Measurements from ENCODE around the gene SBK2.
A peak's percentile ranks its signal among the peaks of the same experiment; 100 is the strongest.

SBK2 gene

DNA sequence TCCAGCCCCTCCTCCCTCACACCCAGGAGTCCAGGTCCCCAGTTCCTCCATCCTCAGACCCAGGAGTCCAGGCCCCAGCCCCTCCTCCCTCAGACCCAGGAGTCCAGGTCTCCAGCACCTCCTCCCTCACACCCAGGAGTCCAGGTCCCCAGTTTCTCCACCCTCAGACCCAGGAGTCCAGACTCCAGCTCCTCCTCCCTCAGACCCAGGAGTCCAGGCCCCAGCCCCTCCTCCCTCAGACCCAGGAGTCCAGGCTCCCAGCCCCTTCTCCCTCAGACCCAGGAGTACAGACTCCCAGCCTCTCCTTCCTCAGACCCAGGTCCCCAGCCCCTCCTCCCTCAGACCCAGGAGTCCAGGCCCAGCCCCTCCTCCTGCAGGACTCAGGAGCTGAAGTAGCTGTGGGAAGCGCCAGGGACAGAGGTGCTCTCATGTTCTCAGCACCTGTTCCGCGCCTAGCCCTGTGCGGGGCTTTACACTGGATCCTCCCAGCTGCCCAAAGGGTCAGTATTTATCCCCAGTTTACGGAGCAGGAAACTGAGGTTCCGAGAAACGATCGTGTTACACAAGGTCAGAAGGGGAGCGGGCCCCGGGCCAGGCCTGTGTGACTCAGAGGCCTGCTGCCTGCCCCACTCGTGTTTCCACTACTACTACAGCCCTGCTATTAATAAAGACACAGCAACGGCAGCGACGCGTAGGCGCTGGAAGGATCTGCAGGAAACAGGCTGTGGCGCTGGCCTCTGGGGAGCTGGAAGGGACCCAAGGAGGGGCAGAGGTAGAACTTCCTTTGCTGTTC is 10.1 kb upstream of the SBK2 start:
- CTCF ChIA-PET, result interaction anchor here (1.1 to 2.4 kb wide), 3 partner anchors 14 to 59 kb away, joined by 3 to 11 read pairs (median 5); partner anchors contain the start of gene ZNF865
- DNase-seq, result peak; percentile 81 to 95 (median 91)
- WGBS (ENCODE audit: insufficient coverage), result 6% methylated on average over 16 of the region's 17 CpGs
- Histone ChIP-seq H3K4me1 (ENCODE audit: control extremely low read depth in 1 of 4, control insufficient read depth in 4 of 4, insufficient read depth in 4 of 4, low read length in 3 of 4) (peaks cover 0 to 33% (median 20%) of the 10 kb centered on the region in 4 experiments), H3K27ac (ENCODE audit: insufficient read depth in 1 of 2, low read depth in 1 of 2, low read length in 2 of 2, poor library complexity in 1 of 2, severe bottlenecking in 2 of 2) (peak overlapping the region; percentile 50 to 81), H3K4me3 (ENCODE audit: control insufficient read depth in 1 of 7, extremely low read depth in 1 of 7, insufficient read depth in 4 of 7, low read depth in 2 of 7, low read length in 6 of 7) (peak overlapping the region in 3 of 7 experiments; percentile 11 to 45 (median 24)), H3K27me3 (replicated peaks in 2 of 5; ENCODE audit: control insufficient read depth in 4 of 5, insufficient read depth in 5 of 5, low read length in 4 of 5) (no peaks in the 10 kb centered on the region), H3K36me3 (ENCODE audit: control insufficient read depth in 4 of 4, insufficient read depth in 4 of 4, low read length in 3 of 4) (no peaks in the 10 kb centered on the region), H3K9me3 (ENCODE audit: control extremely low read depth in 1 of 5, control insufficient read depth in 4 of 5, insufficient read depth in 2 of 5, low read depth in 1 of 5, low read length in 4 of 5) (no peaks in the 10 kb centered on the region)
- POLR2A ChIA-PET, result interaction anchor here (0.7 to 1.5 kb wide), 2 partner anchors 53 to 1778 kb away, joined by 3 read pairs; partner anchors contain the start of gene FIZ1

GRCh38 chr19:55546011-55546410 is 9.1 kb upstream of the SBK2 start:
- no peak for DNase-seq
- CTCF ChIA-PET, result interaction anchor here (2.4 kb wide), 1 partner anchor 60 kb away, joined by 11 read pairs; the partner anchor contains the start of gene ZNF865
- Histone ChIP-seq H3K4me3 (ENCODE audit: control insufficient read depth in 1 of 7, extremely low read depth in 1 of 7, insufficient read depth in 4 of 7, low read depth in 2 of 7, low read length in 6 of 7) (no peak overlapping the region), H3K27ac (ENCODE audit: insufficient read depth in 1 of 2, low read depth in 1 of 2, low read length in 2 of 2, poor library complexity in 1 of 2, severe bottlenecking in 2 of 2) (peak overlapping the region; percentile 58 to 81), H3K27me3 (replicated peaks in 2 of 5; ENCODE audit: control insufficient read depth in 4 of 5, insufficient read depth in 5 of 5, low read length in 4 of 5) (no peaks in the 10 kb centered on the region), H3K9me3 (ENCODE audit: control extremely low read depth in 1 of 5, control insufficient read depth in 4 of 5, insufficient read depth in 2 of 5, low read depth in 1 of 5, low read length in 4 of 5) (no peaks in the 10 kb centered on the region), H3K36me3 (ENCODE audit: control insufficient read depth in 4 of 4, insufficient read depth in 4 of 4, low read length in 3 of 4) (no peaks in the 10 kb centered on the region), H3K4me1 (ENCODE audit: control extremely low read depth in 1 of 4, control insufficient read depth in 4 of 4, insufficient read depth in 4 of 4, low read length in 3 of 4) (peaks cover 0 to 33% (median 20%) of the 10 kb centered on the region in 4 experiments)
- 88% methylated on average over 9 of the region's 11 CpGs for WGBS (ENCODE audit: insufficient coverage)
- POLR2A ChIA-PET, result interaction anchor here (0.7 kb wide), 1 partner anchor 1777 kb away, joined by 3 read pairs; no protein-coding TSS in a partner anchor

DNA sequence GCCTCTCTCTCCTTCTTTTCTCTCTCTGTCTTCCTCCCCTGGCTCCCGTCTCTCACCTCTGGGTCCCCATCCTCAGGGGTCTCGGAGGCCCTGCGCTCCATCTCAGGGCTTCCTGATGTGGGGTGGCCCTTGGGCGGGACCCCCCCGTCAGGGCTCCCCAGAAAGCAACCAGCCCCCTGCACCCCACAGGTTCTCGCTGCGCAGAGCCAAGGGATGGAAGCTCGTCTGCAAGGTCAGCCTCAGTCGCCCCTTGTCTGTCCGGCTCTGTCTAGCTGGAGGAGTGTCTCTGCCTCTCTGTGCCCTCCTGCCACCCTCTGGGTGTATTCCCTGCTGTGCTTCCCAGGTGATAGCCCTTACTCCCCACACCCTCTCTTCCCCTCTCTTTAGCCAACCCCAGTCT is 8.5 kb upstream of the SBK2 start, which contains the start of gene SBK3:
TSS of gene SBK3 (minus strand) at position 101 of the 400 bp plus-strand sequence. CDS start at position 101, 0 bp downstream.
- Histone ChIP-seq H3K36me3 (ENCODE audit: control insufficient read depth in 4 of 4, insufficient read depth in 4 of 4, low read length in 3 of 4) (no peaks in the 10 kb centered on the region), H3K27me3 (replicated peaks in 2 of 5; ENCODE audit: control insufficient read depth in 4 of 5, insufficient read depth in 5 of 5, low read length in 4 of 5) (no peaks in the 10 kb centered on the region), H3K9me3 (ENCODE audit: control extremely low read depth in 1 of 5, control insufficient read depth in 4 of 5, insufficient read depth in 2 of 5, low read depth in 1 of 5, low read length in 4 of 5) (no peaks in the 10 kb centered on the region), H3K4me1 (ENCODE audit: control extremely low read depth in 1 of 4, control insufficient read depth in 4 of 4, insufficient read depth in 4 of 4, low read length in 3 of 4) (peaks cover 0 to 33% (median 20%) of the 10 kb centered on the region in 4 experiments), H3K27ac (ENCODE audit: insufficient read depth in 1 of 2, low read depth in 1 of 2, low read length in 2 of 2, poor library complexity in 1 of 2, severe bottlenecking in 2 of 2) (peak within 1 kb of the TSS; percentile 58 to 81), H3K4me3 (ENCODE audit: control insufficient read depth in 1 of 7, extremely low read depth in 1 of 7, insufficient read depth in 4 of 7, low read depth in 2 of 7, low read length in 6 of 7) (no peak within 1 kb of the TSS)
- WGBS (ENCODE audit: insufficient coverage), result 98% methylated on average over 10 of the region's 10 CpGs
- POLR2A ChIA-PET, result no interaction called here
- no peak for DNase-seq
- CTCF ChIA-PET, result interaction anchor here (2.4 kb wide), 1 partner anchor 61 kb away, joined by 11 read pairs; the partner anchor contains the start of gene ZNF865

DNA sequence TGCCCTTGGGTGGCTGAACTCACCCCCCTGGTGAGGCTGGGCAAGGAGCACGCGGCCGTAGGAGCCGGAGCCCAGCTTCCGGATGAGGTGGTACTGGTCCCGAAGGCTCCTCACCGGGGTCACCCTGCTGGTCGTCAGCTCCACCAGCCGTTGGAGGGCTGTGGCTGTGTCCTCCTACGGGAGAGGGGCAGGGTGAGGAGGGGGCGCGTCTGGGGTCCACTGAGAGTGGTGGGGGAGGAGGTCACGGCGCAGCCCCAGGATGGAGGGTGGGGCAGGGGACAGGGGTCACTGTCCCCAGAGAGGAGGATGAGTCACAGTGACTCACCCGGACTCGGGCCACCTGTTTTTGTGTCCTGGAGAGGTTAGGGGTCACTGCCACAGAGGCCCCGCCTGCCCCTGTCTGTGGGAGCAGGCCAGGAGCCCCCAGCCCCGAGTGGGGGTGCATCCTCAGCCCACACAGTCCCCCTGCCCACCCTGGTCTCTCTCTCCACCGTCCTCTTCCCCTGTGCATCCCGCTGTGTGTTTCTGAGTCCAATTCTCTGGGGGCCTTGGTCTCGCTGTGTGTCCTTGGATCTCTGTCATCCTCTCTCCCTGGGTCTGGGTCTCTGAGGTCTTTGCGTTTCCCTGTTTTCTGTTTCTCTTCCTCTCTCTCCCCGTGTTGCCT is 8.0 kb upstream of the SBK2 start:
- WGBS (ENCODE audit: insufficient coverage), result 94% methylated on average over 23 of the region's 23 CpGs
- no peak overlapping the region for H3K4me3 ChIP-seq (ENCODE audit: control insufficient read depth in 1 of 7, extremely low read depth in 1 of 7, insufficient read depth in 4 of 7, low read depth in 2 of 7, low read length in 6 of 7)
- ChIA-PET POLR2A (no interaction called here), CTCF (no interaction called here)
- H3K36me3 ChIP-seq (ENCODE audit: control insufficient read depth in 4 of 4, insufficient read depth in 4 of 4, low read length in 3 of 4), result no peaks in the 10 kb centered on the region
- H3K4me1 ChIP-seq (ENCODE audit: control extremely low read depth in 1 of 4, control insufficient read depth in 4 of 4, insufficient read depth in 4 of 4, low read length in 3 of 4), result peaks cover 0 to 33% (median 20%) of the 10 kb centered on the region in 4 experiments
- DNase-seq, result no peak
- H3K9me3 ChIP-seq (ENCODE audit: control extremely low read depth in 1 of 5, control insufficient read depth in 4 of 5, insufficient read depth in 2 of 5, low read depth in 1 of 5, low read length in 4 of 5), result no peaks in the 10 kb centered on the region
- H3K27me3 ChIP-seq (replicated peaks in 2 of 5; ENCODE audit: control insufficient read depth in 4 of 5, insufficient read depth in 5 of 5, low read length in 4 of 5), result no peaks in the 10 kb centered on the region
- H3K27ac ChIP-seq (ENCODE audit: insufficient read depth in 1 of 2, low read depth in 1 of 2, low read length in 2 of 2, poor library complexity in 1 of 2, severe bottlenecking in 2 of 2), result no peak overlapping the region

- Histone ChIP-seq H3K27me3 (replicated peaks in 2 of 5; ENCODE audit: control insufficient read depth in 4 of 5, insufficient read depth in 5 of 5, low read length in 4 of 5) (no peaks in the 10 kb centered on the region), H3K4me1 (ENCODE audit: control extremely low read depth in 1 of 4, control insufficient read depth in 4 of 4, insufficient read depth in 4 of 4, low read length in 3 of 4) (peaks cover 0 to 33% (median 20%) of the 10 kb centered on the region in 4 experiments), H3K9me3 (ENCODE audit: control extremely low read depth in 1 of 5, control insufficient read depth in 4 of 5, insufficient read depth in 2 of 5, low read depth in 1 of 5, low read length in 4 of 5) (no peaks in the 10 kb centered on the region), H3K27ac (ENCODE audit: insufficient read depth in 1 of 2, low read depth in 1 of 2, low read length in 2 of 2, poor library complexity in 1 of 2, severe bottlenecking in 2 of 2) (no peak overlapping the region), H3K4me3 (ENCODE audit: control insufficient read depth in 1 of 7, extremely low read depth in 1 of 7, insufficient read depth in 4 of 7, low read depth in 2 of 7, low read length in 6 of 7) (no peak overlapping the region), H3K36me3 (ENCODE audit: control insufficient read depth in 4 of 4, insufficient read depth in 4 of 4, low read length in 3 of 4) (no peaks in the 10 kb centered on the region)
- CTCF ChIA-PET, result no interaction called here
- DNase-seq, result no peak
- 99% methylated on average over 15 of the region's 15 CpGs for WGBS (ENCODE audit: insufficient coverage)
- POLR2A ChIA-PET, result no interaction called here
These were observed 7.1 kb upstream of the SBK2 start for GRCh38 chr19:55544014-55544413.

DNA sequence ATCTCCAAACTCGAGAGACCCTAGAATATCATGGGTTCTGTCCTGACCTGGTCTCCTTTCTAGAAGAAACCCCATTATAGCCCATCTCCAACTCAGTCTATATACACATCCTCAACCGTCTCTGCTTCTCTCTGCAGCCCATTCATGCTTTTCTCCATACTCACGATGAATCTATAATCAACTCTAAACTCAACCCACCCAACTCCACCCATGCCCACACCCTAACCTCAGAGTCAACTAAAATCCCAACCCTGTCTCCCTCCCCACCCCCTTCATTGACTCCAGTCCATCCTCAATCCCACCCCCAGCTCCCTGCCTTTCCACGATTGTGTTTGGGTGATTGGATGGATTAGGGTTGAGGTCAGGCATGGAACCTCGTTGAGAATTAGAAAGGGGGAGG is 6.6 kb upstream of the SBK2 start:
- WGBS (ENCODE audit: insufficient coverage), result 93% methylated on average over 3 of the region's 5 CpGs
- DNase-seq, result no peak
- Histone ChIP-seq H3K27me3 (replicated peaks in 2 of 5; ENCODE audit: control insufficient read depth in 4 of 5, insufficient read depth in 5 of 5, low read length in 4 of 5) (no peaks in the 10 kb centered on the region), H3K9me3 (ENCODE audit: control extremely low read depth in 1 of 5, control insufficient read depth in 4 of 5, insufficient read depth in 2 of 5, low read depth in 1 of 5, low read length in 4 of 5) (no peaks in the 10 kb centered on the region), H3K36me3 (ENCODE audit: control insufficient read depth in 4 of 4, insufficient read depth in 4 of 4, low read length in 3 of 4) (no peaks in the 10 kb centered on the region), H3K4me1 (ENCODE audit: control extremely low read depth in 1 of 4, control insufficient read depth in 4 of 4, insufficient read depth in 4 of 4, low read length in 3 of 4) (peaks cover 0 to 33% (median 20%) of the 10 kb centered on the region in 4 experiments), H3K27ac (ENCODE audit: insufficient read depth in 1 of 2, low read depth in 1 of 2, low read length in 2 of 2, poor library complexity in 1 of 2, severe bottlenecking in 2 of 2) (no peak overlapping the region), H3K4me3 (ENCODE audit: control insufficient read depth in 1 of 7, extremely low read depth in 1 of 7, insufficient read depth in 4 of 7, low read depth in 2 of 7, low read length in 6 of 7) (no peak overlapping the region)
- ChIA-PET POLR2A (no interaction called here), CTCF (no interaction called here)
